NCI-H446 treated with DMSO at 0.1 percent for 48 hours (cell line): ENCODE data around the gene TMEM150C.
"Not testable (repeated sequence)": the region's sequence is repeated elsewhere in the genome, so short reads cannot be mapped to it uniquely, and the experiment has no call there.

Experiments used
- DNase-seq: peaks from one replicate; lab custom pipeline; 2025; lab: John Stamatoyannopoulos, UW

The TMEM150C gene

GRCh38 chr4:82515705-82516104, 46.1 kb downstream of the TMEM150C start:
- peak; percentile 11 for DNase-seq

GRCh38 chr4:82513382-82513781, 48.4 kb downstream of the TMEM150C start:
- DNase-seq: no peak

- DNase-seq: no peak
Measured at GRCh38 chr4:82510216-82510615, 51.6 kb downstream of the TMEM150C start.

- DNase-seq: no peak
Measured at GRCh38 chr4:82508806-82509428, 52.9 kb downstream of the TMEM150C start.

GRCh38 chr4:82508011-82508410, 53.8 kb downstream of the TMEM150C start:
- DNase-seq: no peak

GRCh38 chr4:82501154-82501442, 60.7 kb downstream of the TMEM150C start:
- no peak for DNase-seq

- DNase-seq: no peak
Measured at GRCh38 chr4:82500435-82501153, 61.2 kb downstream of the TMEM150C start.

GRCh38 chr4:82499738-82500434, 61.9 kb downstream of the TMEM150C start:
- DNase-seq: peak; percentile 17

- DNase-seq: no peak
Measured at GRCh38 chr4:82496349-82496748, 65.4 kb downstream of the TMEM150C start.

- DNase-seq: no peak
Measured at GRCh38 chr4:82495666-82496065, 66.1 kb downstream of the TMEM150C start.

- no peak for DNase-seq
Measured at GRCh38 chr4:82493721-82494425, 67.9 kb downstream of the TMEM150C start.

GRCh38 chr4:82491251-82491960, 70.4 kb downstream of the TMEM150C start:
- peak; percentile 94 for DNase-seq

GRCh38 chr4:82489987-82490386, 71.8 kb downstream of the TMEM150C start:
- no peak for DNase-seq

- DNase-seq: no peak
Measured at GRCh38 chr4:82489076-82489475, 72.7 kb downstream of the TMEM150C start.

GRCh38 chr4:82484996-82485783, 76.6 kb downstream of the TMEM150C start:
- DNase-seq: no peak

- DNase-seq: no peak
Measured at GRCh38 chr4:82482387-82482786, 79.4 kb downstream of the TMEM150C start.

GRCh38 chr4:82481506-82481840, 80.3 kb downstream of the TMEM150C start:
- no peak for DNase-seq

- no peak for DNase-seq
Measured at GRCh38 chr4:82480771-82481505, 80.8 kb downstream of the TMEM150C start.

GRCh38 chr4:82479562-82479961, 82.2 kb downstream of the TMEM150C start:
- DNase-seq: no peak

- DNase-seq: not testable (repeated sequence)
Measured at GRCh38 chr4:82477469-82477868, 84.3 kb downstream of the TMEM150C start.

GRCh38 chr4:82475931-82476330, 85.9 kb downstream of the TMEM150C start:
- DNase-seq: not testable (repeated sequence)
